Endodermal cell (in vitro differentiated cells): ENCODE measurements around the gene SREK1IP1. TPM values are rescaled to one million over a fixed set of nuclear protein-coding genes. Genes with fewer than 3 reads are reported as not detected.

Experiments used
- DNase-seq: peaks from one replicate; pipeline ENCODE4 v3.0.0-alpha.2; 2017
- H3K27ac ChIP-seq: 2 replicates; pipeline ENCODE4 v1.5.1; 2013; ENCODE audit warnings: mild to moderate bottlenecking, low read depth, low read length, moderate library complexity
- H3K27me3 ChIP-seq: 2 replicates; pipeline ENCODE4 v1.6.1; 2013; ENCODE audit warnings: mild to moderate bottlenecking, low read length, moderate library complexity; ENCODE audit not compliant: insufficient read depth, control insufficient read depth, poor library complexity, severe bottlenecking
- H3K36me3 ChIP-seq: 2 replicates; pipeline ENCODE4 v1.7.0; 2013; ENCODE audit warnings: mild to moderate bottlenecking, low read length, moderate library complexity; ENCODE audit not compliant: control insufficient read depth, insufficient read depth
- H3K4me1 ChIP-seq: one replicate; pipeline ENCODE4 v1.7.0; 2013; ENCODE audit warnings: low read length; ENCODE audit not compliant: control insufficient read depth, insufficient read depth
- H3K4me3 ChIP-seq: 2 replicates; pipeline ENCODE4 v1.5.1; 2013; ENCODE audit warnings: mild to moderate bottlenecking, low read length, moderate library complexity
- H3K9ac ChIP-seq: 2 replicates; pipeline ENCODE4 v1.6.1; 2013; ENCODE audit warnings: mild to moderate bottlenecking, low read length, moderate library complexity; ENCODE audit not compliant: poor library complexity, severe bottlenecking; ENCODE audit errors: extremely low read depth
- H3K9me3 ChIP-seq: 2 replicates; pipeline ENCODE4 v1.6.1; 2013; ENCODE audit warnings: mild to moderate bottlenecking, low read length, moderate library complexity; ENCODE audit not compliant: control insufficient read depth
- H3K27ac Mint-ChIP-seq: 2 replicates; pipeline ENCODE4 v1.8.0; 2020; ENCODE audit warnings: mixed read lengths
- H3K27me3 Mint-ChIP-seq: 2 replicates; pipeline ENCODE4 v1.8.0; 2021; ENCODE audit warnings: mild to moderate bottlenecking, mixed read lengths; ENCODE audit not compliant: insufficient read depth
- H3K36me3 Mint-ChIP-seq: 2 replicates; pipeline ENCODE4 v1.8.0; 2020; ENCODE audit warnings: low read depth, mixed read lengths
- H3K4me1 Mint-ChIP-seq: 2 replicates; pipeline ENCODE4 v1.8.0; 2020; ENCODE audit warnings: mixed read lengths
- H3K4me3 Mint-ChIP-seq: 2 replicates; pipeline ENCODE4 v1.8.0; 2020; ENCODE audit warnings: mild to moderate bottlenecking, moderate library complexity, mixed read lengths
- H3K9me3 Mint-ChIP-seq: 2 replicates; pipeline ENCODE4 v1.8.0; 2020; ENCODE audit warnings: mild to moderate bottlenecking, mixed read lengths
- WGBS, 2 experiments: methylation state at CpG; one replicate each; pipeline versions ENCODE4 v1.1.5 to v1.1.7; 2013; ENCODE audit warnings: missing lambda C conversion rate in 2 of 2, mixed read lengths in 1 of 2; ENCODE audit not compliant: insufficient coverage in 1 of 2, insufficient read length in 1 of 2; 5-methylcytosine and 5-hydroxymethylcytosine counted together
- total RNA-seq, 2 donors: library from RNA; stranded (reverse); fragmentation: NEBNext Ultra II Directional in 1 of 2; extraction: Animal tissue kit (Norgen Biotek cat#: 25700) in 1 of 2; gene quantifications; 2 replicates in 1 of 2; 3 replicates in 1 of 2; pipeline ENCODE4 v1.2.1, GENCODE V29; 2021
- TF ChIP-seq, protein P1 (sequence below): fragments of 200-600 bp; sonication (generic); conservative IDR thresholded peaks from 2 replicates; pipeline ENCODE4 v1.5.0; 2021; ENCODE audit warnings: antibody characterized with exemption, mild to moderate bottlenecking

The SREK1IP1 gene
- total RNA-seq, 2 donors from 2014 or later: 51.6 to 55.1 TPM

DNA sequence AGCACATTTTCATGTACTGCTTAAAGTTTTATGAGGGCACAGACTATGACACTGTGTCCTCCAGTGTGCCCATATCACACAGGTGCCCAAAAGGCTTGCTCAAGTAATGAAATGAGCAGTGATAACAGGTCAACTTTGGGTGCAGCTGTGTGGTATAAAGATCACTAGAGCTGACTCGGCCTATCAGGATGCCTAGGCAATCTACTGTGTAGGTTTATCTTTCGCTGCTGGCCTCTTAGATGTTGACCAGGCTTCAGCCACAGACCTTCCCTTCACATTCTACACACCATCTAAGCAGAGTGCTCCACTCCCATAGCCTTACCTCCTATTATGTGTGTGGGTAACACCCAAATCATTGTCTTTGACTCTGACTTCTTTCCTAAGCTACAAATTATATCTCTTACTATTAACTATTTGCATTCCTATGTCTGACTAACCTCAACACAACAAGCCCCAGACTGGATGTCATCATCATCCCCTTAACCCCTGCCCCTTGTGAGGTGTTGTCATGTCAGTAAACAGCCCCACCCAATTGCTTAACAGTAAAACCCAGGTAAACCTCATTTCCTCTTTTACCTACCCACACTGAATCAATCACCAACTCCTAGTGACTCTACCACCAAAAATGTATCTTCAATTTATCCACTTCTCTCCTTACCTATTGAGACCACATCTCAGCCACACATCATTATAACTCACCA is 2.5 kb downstream of the SREK1IP1 start:
- H3K4me3 ChIP-seq: peak overlapping the region; percentile 99

DNA sequence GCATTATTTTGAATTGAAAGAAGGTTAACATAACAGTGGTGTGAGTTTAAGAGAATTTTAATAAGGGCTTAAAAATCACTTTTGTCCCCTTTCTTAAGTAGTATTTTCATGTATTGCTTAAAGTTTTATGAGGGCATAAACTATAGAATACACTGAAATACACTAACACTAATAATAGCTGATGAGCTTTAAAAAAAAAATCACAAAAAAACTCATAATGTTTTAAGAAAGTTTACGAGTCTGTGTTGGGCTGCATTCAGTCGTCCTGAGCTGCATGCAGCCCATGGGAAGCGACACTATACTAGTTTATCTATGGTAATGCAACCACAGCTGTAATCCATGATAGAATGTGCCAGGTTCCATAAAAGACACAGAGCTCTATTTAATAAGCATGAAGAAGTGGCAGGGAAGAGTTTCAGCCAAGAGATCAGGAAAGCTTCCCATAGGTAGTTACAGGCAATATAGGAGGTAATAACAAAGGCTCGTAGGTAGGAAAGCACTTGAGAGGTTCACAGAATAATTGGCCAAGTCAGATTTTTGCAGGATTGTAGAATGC is 4.5 kb downstream of the SREK1IP1 start:
- DNase-seq: no peak
- Mint-ChIP-seq H3K4me3 (no peak overlapping the region), H3K4me1 (peaks cover 50% of the 10 kb centered on the region), H3K9me3 (no peaks in the 10 kb centered on the region), H3K27ac (peak overlapping the region; percentile 16), H3K27me3 (no peaks in the 10 kb centered on the region), H3K36me3 (peaks cover 30% of the 10 kb centered on the region)
- TF ChIP-seq, protein P1, sequence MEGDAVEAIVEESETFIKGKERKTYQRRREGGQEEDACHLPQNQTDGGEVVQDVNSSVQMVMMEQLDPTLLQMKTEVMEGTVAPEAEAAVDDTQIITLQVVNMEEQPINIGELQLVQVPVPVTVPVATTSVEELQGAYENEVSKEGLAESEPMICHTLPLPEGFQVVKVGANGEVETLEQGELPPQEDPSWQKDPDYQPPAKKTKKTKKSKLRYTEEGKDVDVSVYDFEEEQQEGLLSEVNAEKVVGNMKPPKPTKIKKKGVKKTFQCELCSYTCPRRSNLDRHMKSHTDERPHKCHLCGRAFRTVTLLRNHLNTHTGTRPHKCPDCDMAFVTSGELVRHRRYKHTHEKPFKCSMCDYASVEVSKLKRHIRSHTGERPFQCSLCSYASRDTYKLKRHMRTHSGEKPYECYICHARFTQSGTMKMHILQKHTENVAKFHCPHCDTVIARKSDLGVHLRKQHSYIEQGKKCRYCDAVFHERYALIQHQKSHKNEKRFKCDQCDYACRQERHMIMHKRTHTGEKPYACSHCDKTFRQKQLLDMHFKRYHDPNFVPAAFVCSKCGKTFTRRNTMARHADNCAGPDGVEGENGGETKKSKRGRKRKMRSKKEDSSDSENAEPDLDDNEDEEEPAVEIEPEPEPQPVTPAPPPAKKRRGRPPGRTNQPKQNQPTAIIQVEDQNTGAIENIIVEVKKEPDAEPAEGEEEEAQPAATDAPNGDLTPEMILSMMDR: no peak
- no peaks in the 10 kb centered on the region for H3K27me3 ChIP-seq
- peak overlapping the region; percentile 53 for H3K4me3 ChIP-seq
- H3K4me1 ChIP-seq: peaks cover 19% of the 10 kb centered on the region
- H3K9ac ChIP-seq: no peak overlapping the region
- peaks cover 63% of the 10 kb centered on the region for H3K36me3 ChIP-seq
- no peak overlapping the region for H3K27ac ChIP-seq
- 88 to 90% methylated on average over 1 to 4 of the region's 4 CpGs for WGBS, 2 experiments
- H3K9me3 ChIP-seq: no peaks in the 10 kb centered on the region

More for the DNA sequence above, 2.5 kb downstream of the SREK1IP1 start:
- Histone ChIP-seq H3K36me3 (peaks cover 57% of the 10 kb centered on the region), H3K27me3 (no peaks in the 10 kb centered on the region), H3K9ac (peak overlapping the region; percentile 1), H3K4me1 (peaks cover 4% of the 10 kb centered on the region), H3K27ac (no peak overlapping the region), H3K9me3 (no peaks in the 10 kb centered on the region)
- Mint-ChIP-seq H3K9me3 (no peaks in the 10 kb centered on the region), H3K4me1 (peaks cover 44% of the 10 kb centered on the region), H3K27ac (peak overlapping the region; percentile 76), H3K27me3 (no peaks in the 10 kb centered on the region), H3K36me3 (peaks cover 28% of the 10 kb centered on the region), H3K4me3 (peak overlapping the region; percentile 31)
- TF ChIP-seq, protein P1: no peak
- 84 to 100% methylated on average over 1 to 2 of the region's 2 CpGs for WGBS, 2 experiments
- no peak for DNase-seq

DNA sequence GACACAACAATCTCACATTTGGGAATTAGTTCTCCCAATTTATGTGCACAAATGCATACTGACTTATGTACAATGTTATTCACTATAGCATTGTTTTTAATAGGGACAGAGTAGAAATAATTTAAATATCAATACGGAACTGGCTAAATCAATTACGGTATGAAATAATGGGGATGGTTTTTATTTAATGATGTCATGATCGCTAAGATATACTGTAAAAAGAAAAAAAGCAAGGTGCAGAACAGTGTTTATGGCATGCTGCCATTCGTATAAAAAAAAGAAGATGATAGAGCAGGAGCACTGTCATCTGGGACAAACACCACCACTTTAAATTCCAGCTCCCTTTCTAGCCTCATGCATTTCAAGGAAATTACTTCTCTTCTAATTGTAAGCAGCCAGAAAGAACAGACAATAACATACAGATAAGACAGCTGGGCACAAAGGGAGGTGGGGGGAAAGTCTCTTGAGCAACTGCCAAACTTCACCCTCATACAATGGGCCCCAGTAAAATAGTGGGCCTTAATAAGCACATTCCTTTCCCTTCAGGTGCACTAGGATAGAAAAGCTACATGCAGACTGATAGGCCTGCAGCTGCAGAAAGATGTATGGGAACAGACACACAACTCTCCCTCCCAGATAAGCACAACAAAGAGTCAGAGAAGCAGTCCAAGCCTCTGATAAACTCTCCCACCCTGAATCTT is 8.4 kb downstream of the SREK1IP1 start:
- peak overlapping the region; percentile 74 for H3K27ac Mint-ChIP-seq
- peaks cover 40% of the 10 kb centered on the region for H3K36me3 Mint-ChIP-seq
- WGBS, 2 experiments: 87 to 100% methylated on average over 3 to 4 of the region's 4 CpGs
- Histone ChIP-seq H3K4me1 (peaks cover 24% of the 10 kb centered on the region), H3K4me3 (peak overlapping the region; percentile 54), H3K27me3 (no peaks in the 10 kb centered on the region), H3K9me3 (peaks cover 6% of the 10 kb centered on the region), H3K9ac (peak overlapping the region; percentile 27), H3K27ac (peak overlapping the region; percentile 77), H3K36me3 (peaks cover 65% of the 10 kb centered on the region)
- H3K4me3 Mint-ChIP-seq: no peak overlapping the region
- H3K27me3 Mint-ChIP-seq: no peaks in the 10 kb centered on the region
- TF ChIP-seq, protein P1: no peak
- peaks cover 2% of the 10 kb centered on the region for H3K9me3 Mint-ChIP-seq
- DNase-seq: peak; percentile 59
- H3K4me1 Mint-ChIP-seq: peaks cover 38% of the 10 kb centered on the region
